Measurements from ENCODE around the gene MICU1.
A peak's percentile ranks its signal among the peaks of the same experiment; 100 is the strongest.
"Not testable (repeated sequence)": the region's sequence is repeated elsewhere in the genome, so short reads cannot be mapped to it uniquely, and the experiment has no call there.

MICU1 gene

GRCh38 chr10:72328829-72329204 lies 297.1 kb downstream of the MICU1 start:
- Mint-ChIP-seq H3K36me3 (no peaks in the 10 kb centered on the region), H3K27me3 (no peaks in the 10 kb centered on the region), H3K4me1 (ENCODE audit: low read depth) (peaks cover 69% of the 10 kb centered on the region), H3K9me3 (ENCODE audit: low read depth) (no peaks in the 10 kb centered on the region), H3K27ac (no peak overlapping the region), H3K4me3 (no peak overlapping the region)

GRCh38 chr10:72328045-72328828 lies 297.6 kb downstream of the MICU1 start:
- H3K27me3 Mint-ChIP-seq: no peaks in the 10 kb centered on the region
- H3K4me1 Mint-ChIP-seq (ENCODE audit: low read depth): peaks cover 70% of the 10 kb centered on the region
- H3K36me3 Mint-ChIP-seq: no peaks in the 10 kb centered on the region
- H3K4me3 Mint-ChIP-seq: peak overlapping the region; percentile 97
- H3K27ac Mint-ChIP-seq: peak overlapping the region; percentile 96
- no peaks in the 10 kb centered on the region for H3K9me3 Mint-ChIP-seq (ENCODE audit: low read depth)

GRCh38 chr10:72326665-72327603 lies 298.9 kb downstream of the MICU1 start:
- H3K36me3 Mint-ChIP-seq; H3K9me3 Mint-ChIP-seq (ENCODE audit: low read depth); H3K27me3 Mint-ChIP-seq: not testable (repeated sequence)
- Mint-ChIP-seq H3K4me3 (peak overlapping the region; percentile 97), H3K27ac (peak overlapping the region; percentile 96), H3K4me1 (ENCODE audit: low read depth) (peaks cover 73% of the 10 kb centered on the region)

GRCh38 chr10:72325243-72326175 lies 300.4 kb downstream of the MICU1 start:
- peaks cover 73% of the 10 kb centered on the region for H3K4me1 Mint-ChIP-seq (ENCODE audit: low read depth)
- not testable (repeated sequence) for H3K9me3 Mint-ChIP-seq (ENCODE audit: low read depth); H3K36me3 Mint-ChIP-seq; H3K4me3 Mint-ChIP-seq; H3K27me3 Mint-ChIP-seq
- H3K27ac Mint-ChIP-seq: peak overlapping the region; percentile 41

- no peak overlapping the region for H3K4me3 Mint-ChIP-seq
- peaks cover 72% of the 10 kb centered on the region for H3K4me1 Mint-ChIP-seq (ENCODE audit: low read depth)
- no peaks in the 10 kb centered on the region for H3K27me3 Mint-ChIP-seq
- peak overlapping the region; percentile 34 for H3K27ac Mint-ChIP-seq
- no peaks in the 10 kb centered on the region for H3K9me3 Mint-ChIP-seq (ENCODE audit: low read depth)
- H3K36me3 Mint-ChIP-seq: no peaks in the 10 kb centered on the region
These were observed 302.1 kb downstream of the MICU1 start for GRCh38 chr10:72323771-72324191.

- Mint-ChIP-seq H3K27ac (peak overlapping the region; percentile 100), H3K4me1 (ENCODE audit: low read depth) (peaks cover 72% of the 10 kb centered on the region), H3K36me3 (no peaks in the 10 kb centered on the region), H3K9me3 (ENCODE audit: low read depth) (no peaks in the 10 kb centered on the region), H3K27me3 (no peaks in the 10 kb centered on the region), H3K4me3 (no peak overlapping the region)
These were observed 302.6 kb downstream of the MICU1 start for GRCh38 chr10:72323108-72323749.

- Mint-ChIP-seq H3K36me3 (no peaks in the 10 kb centered on the region), H3K27ac (peak overlapping the region; percentile 100), H3K4me3 (peak overlapping the region; percentile 46), H3K4me1 (ENCODE audit: low read depth) (peaks cover 68% of the 10 kb centered on the region), H3K27me3 (no peaks in the 10 kb centered on the region), H3K9me3 (ENCODE audit: low read depth) (no peaks in the 10 kb centered on the region)
These were observed 303.4 kb downstream of the MICU1 start for GRCh38 chr10:72322280-72323058.

GRCh38 chr10:72322030-72322279 lies 303.9 kb downstream of the MICU1 start:
- peak overlapping the region; percentile 100 for H3K27ac Mint-ChIP-seq
- H3K4me3 Mint-ChIP-seq: peak overlapping the region; percentile 46
- no peaks in the 10 kb centered on the region for H3K36me3 Mint-ChIP-seq
- H3K9me3 Mint-ChIP-seq (ENCODE audit: low read depth): no peaks in the 10 kb centered on the region
- H3K27me3 Mint-ChIP-seq: no peaks in the 10 kb centered on the region
- H3K4me1 Mint-ChIP-seq (ENCODE audit: low read depth): peaks cover 72% of the 10 kb centered on the region

GRCh38 chr10:72321248-72322029 lies 304.4 kb downstream of the MICU1 start:
- peaks cover 72% of the 10 kb centered on the region for H3K4me1 Mint-ChIP-seq (ENCODE audit: low read depth)
- H3K27me3 Mint-ChIP-seq: no peaks in the 10 kb centered on the region
- peak overlapping the region; percentile 100 for H3K27ac Mint-ChIP-seq
- no peaks in the 10 kb centered on the region for H3K9me3 Mint-ChIP-seq (ENCODE audit: low read depth)
- peak overlapping the region; percentile 89 for H3K4me3 Mint-ChIP-seq
- no peaks in the 10 kb centered on the region for H3K36me3 Mint-ChIP-seq

GRCh38 chr10:72320676-72321247 lies 305.1 kb downstream of the MICU1 start:
- H3K9me3 Mint-ChIP-seq (ENCODE audit: low read depth): no peaks in the 10 kb centered on the region
- H3K4me3 Mint-ChIP-seq: peak overlapping the region; percentile 89
- H3K36me3 Mint-ChIP-seq: no peaks in the 10 kb centered on the region
- H3K27me3 Mint-ChIP-seq: no peaks in the 10 kb centered on the region
- H3K27ac Mint-ChIP-seq: peak overlapping the region; percentile 100
- H3K4me1 Mint-ChIP-seq (ENCODE audit: low read depth): peaks cover 76% of the 10 kb centered on the region

- Mint-ChIP-seq H3K27ac (peak overlapping the region; percentile 100), H3K9me3 (ENCODE audit: low read depth) (no peaks in the 10 kb centered on the region), H3K4me1 (ENCODE audit: low read depth) (peaks cover 83% of the 10 kb centered on the region), H3K4me3 (peak overlapping the region; percentile 89), H3K36me3 (no peaks in the 10 kb centered on the region), H3K27me3 (no peaks in the 10 kb centered on the region)
These were observed 306.2 kb downstream of the MICU1 start for GRCh38 chr10:72319416-72320254.

Measured in activated naive CD8-positive, alpha-beta T cell (primary cell).